Stimulated activated CD4-positive, alpha-beta T cell treated with anti-CD3 and anti-CD28 coated beads, Interleukin-2, amount 100 ng/mL, for 24 hours (primary cell): ENCODE data around the gene TMC4.
"Not testable (repeated sequence)": the region's sequence is repeated elsewhere in the genome, so short reads cannot be mapped to it uniquely, and the experiment has no call there.

Experiments used
- DNase-seq, 2 donors: peaks; one replicate each; pipeline ENCODE4 v3.0.0-alpha.2; 2020

Gene TMC4, protein sequence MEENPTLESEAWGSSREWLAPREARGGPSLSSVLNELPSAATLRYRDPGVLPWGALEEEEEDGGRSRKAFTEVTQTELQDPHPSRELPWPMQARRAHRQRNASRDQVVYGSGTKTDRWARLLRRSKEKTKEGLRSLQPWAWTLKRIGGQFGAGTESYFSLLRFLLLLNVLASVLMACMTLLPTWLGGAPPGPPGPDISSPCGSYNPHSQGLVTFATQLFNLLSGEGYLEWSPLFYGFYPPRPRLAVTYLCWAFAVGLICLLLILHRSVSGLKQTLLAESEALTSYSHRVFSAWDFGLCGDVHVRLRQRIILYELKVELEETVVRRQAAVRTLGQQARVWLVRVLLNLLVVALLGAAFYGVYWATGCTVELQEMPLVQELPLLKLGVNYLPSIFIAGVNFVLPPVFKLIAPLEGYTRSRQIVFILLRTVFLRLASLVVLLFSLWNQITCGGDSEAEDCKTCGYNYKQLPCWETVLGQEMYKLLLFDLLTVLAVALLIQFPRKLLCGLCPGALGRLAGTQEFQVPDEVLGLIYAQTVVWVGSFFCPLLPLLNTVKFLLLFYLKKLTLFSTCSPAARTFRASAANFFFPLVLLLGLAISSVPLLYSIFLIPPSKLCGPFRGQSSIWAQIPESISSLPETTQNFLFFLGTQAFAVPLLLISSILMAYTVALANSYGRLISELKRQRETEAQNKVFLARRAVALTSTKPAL

DNA sequence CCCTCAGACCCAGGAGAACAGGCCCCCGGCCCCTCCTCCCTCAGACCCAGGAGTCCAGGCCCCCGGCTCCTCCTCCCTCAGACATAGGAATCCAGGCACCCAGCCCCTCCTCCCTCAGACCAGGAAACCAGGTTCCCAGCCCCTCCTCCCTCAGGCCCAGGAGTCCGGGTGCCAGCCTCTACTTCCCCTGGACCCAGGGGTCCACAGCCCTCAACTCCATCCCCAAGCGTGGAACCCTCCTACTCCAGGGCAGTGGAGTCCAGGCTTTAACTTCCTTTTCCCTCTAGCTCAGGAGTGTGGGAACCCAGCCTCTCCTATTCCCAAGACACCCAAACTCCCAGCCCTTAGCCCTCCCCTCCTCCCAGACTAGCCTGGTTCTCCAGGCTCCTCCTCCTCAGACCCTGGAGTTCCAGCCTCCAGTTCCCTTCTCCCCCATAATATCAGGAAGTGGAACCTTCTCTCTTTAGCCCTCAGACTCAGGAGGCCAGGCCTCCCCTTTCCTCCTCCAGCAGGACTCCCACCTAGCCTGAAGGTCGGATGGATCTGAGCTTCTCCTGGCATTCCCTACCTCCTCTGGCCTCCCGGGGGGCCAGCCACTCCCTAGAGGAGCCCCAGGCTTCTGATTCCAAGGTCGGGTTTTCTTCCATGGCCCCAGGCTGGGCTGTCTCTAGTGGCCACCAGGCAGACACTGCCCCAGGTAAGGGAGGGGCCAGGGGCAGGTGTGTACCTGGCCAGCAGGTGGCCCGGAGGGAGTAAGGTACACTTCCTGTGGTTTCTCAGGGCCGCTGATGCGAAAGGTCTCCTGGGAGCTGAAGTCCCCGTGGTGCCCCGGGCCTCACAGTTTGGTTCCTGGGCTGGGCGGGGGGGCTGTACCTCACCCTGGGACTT, at the start of gene TMC4:
Gene TMC4 (minus strand): TSS at position 690 of the 888 bp plus-strand sequence. CDS start 43 bp downstream, at position 647.
- DNase-seq, result no peak

DNA sequence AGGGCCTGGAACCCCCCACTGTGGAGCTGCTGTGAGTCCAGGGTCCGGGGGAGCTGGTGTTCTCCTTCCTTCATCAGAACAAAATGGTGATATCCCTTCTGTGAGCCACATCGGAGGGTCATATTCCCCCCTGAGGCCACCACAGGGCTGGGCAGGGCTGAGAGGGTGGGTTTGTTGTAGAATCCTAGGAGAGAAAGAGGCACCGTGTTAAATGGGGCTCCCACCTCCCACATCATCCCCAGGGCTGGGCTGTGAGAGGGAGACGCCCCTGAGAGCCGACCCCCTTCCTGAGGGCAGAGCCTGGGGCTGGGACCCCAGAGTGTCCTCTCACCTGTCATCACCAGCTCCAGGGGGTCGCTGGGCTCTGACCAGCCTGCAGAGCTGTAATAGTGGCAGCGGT, 49.0 kb upstream of the TMC4 start:
- DNase-seq, result not testable (repeated sequence)

DNA sequence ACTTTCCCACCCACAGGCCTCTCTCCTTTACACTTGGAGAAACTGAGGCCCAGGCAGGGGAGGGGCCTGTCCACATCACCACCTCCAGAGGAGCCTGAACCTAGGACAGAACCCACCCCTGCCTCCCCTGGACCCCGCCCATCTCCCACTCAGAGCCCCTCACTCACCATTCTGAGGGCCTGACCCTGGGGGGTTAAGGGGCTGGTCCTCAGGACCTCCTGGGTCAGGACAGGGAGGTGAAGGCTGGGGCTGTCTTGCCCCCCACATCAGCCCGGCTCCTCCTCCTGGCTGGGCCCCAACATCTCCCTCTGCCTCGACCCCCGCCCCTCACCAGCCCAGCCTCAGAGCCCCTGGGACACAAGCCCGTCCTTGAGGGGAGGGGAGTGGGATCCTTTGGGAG, 46.7 kb upstream of the TMC4 start:
- not testable (repeated sequence) for DNase-seq

DNA sequence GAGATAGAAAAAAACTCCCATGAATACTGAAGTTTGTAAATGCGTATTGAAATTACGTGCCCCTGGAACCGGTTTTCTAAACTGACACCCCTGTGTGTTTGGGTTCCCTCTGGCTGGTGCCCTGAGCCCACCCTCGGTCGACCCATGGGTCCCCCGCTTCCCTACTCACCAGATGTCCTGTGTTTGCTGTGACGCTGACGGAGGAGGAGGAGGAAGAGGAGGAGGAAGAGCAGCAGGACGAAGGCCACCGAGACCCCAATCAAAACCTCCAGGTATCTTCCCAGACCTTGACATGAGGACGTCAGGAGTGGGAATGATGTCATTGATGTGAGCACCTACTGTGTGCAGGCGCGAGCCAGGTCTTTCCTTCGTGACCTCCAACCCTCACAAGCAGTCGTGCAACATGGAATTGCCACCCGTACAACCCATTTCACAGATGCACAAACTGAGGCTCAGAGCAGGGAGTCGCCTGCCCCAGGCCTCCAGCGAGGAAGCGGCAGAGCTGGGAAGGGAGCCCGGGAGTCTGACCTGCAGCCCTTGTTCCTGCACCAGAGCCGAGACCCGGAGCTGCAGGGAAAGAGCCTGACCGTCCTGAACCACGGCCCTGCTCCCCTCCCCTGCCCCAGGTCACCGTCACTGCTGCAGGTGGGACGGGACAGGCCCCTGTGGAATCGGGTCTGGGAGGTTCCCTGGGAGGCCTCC, 46.2 kb upstream of the TMC4 start:
- DNase-seq, result no peak

DNA sequence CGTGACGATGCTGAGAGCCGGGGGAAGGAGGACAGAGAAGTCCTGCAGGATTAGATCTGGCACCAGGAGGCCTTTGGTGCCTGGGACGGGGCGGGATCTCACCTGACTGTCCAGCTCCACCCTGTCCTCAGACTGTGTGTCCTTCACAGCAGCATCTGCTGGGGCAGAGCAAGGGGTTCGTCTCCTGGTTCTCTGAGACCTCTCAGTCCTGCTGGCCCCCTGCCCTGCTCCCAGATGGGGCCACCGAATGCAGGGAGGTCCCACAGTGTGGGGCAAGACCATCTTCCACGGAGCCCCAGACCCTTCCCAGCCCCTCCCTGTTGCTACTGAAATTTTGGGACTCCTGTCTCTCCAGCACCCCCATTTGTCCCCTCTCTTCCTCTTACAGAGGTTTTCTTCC, 45.3 kb upstream of the TMC4 start:
- no peak for DNase-seq

DNA sequence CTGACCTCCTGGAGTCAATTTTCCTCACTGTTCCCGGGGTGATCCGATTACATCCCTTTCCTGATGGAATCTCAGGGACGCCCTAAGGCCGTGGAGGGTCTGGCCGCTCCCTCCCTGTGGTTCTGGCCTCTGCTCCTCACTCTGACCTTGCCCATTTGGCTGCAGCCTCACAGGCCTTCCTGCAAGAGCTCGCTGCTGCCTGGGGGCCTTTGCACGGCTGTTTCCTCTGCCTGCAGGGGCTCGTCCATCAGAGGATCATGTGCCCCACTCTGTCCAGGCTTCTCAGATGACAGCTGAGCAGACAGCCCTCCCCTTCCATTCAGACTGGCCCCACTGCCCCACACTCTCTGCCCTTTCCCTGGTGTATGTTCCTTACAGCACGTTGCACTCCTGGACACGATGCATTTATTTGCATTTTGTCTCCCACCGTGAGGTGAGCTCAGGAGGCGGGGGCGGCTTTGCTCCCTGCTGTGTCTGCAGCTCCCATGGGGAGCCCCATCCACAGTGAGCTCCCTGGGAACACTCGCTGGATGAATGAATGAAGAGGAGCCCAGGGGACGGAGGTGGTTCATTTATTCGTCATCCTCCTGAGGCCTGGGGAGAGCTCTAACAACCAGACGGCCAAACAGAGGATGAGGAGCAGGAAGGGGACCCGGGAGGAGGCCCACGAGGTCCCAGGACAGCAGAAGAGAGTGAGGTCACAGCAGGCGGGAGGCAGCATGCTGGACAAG, 44.7 kb upstream of the TMC4 start:
- not testable (repeated sequence) for DNase-seq

DNA sequence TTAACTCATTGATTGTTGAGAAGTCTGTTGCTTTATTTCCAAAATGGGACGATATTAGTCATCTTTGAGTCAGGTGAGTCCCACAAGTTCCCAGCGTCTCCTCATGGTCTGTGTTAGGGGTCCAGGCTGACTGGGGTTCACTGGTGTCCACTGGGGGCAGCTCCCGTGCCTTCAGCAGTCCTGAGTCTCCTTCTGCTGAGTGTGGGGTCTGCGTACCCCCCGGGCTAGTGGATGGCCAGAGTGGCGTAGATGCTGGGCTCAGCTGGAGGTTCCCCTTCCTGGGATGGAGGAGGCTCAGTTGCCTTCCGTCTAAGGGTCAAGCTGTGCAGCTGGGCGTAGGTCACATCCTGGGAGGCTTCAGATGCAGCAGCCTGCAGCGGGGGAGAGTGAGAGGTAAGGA, 43.9 kb upstream of the TMC4 start:
- DNase-seq, result no peak

DNA sequence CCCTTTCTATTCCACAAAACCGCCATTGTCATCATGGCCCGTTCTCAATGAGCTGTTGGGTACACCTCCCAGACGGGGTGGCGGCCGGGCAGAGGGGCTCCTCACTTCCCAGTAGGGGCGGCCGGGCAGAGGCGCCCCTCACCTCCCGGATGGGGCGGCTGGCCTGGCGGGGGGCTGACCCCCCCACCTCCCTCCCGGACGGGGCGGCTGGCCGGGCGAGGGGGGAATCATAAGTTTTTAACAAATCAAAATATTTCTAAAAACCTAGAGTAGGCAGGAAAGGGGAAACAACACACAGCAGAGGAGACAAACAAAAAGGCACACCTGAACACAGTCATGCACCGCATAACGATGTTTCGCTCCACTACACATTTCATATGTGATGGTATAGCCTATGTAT, 41.8 kb upstream of the TMC4 start:
- not testable (repeated sequence) for DNase-seq

DNA sequence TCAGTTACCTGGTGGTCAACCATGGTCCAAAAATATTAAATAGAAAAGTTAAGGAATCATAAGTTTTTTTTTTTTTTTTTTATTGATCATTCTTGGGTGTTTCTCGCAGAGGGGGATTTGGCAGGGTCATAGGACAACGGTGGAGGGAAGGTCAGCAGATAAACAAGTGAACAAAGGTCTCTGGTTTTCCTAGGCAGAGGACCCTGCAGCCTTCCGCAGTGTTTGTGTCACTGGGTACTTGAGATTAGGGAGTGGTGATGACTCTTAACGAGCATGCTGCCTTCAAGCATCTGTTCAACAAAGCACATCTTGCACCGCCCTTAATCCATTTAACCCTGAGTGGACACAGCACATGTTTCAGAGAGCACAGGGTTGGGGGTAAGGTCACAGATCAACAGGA, 41.3 kb upstream of the TMC4 start:
- not testable (repeated sequence) for DNase-seq

DNA sequence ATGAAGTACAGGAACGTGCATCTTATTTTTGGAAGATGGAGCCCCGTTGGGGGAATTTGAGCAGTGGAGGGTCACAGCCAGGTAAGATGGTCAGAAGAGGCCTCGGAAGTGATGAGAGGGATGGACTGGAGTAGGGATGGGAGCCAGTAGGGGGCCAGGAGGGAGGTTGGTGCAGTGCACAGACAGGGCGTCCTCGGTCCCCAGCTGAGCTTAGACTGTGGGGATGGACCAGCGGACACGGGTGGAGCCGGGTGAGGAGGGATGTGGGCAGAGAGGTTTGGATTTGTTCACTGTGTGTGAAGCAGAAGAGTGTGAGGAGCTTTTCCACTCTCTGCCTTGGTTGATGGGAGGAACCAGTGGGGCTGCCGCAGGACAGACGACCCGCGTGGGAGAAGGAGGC, 38.3 kb upstream of the TMC4 start:
- DNase-seq, result no peak

DNA sequence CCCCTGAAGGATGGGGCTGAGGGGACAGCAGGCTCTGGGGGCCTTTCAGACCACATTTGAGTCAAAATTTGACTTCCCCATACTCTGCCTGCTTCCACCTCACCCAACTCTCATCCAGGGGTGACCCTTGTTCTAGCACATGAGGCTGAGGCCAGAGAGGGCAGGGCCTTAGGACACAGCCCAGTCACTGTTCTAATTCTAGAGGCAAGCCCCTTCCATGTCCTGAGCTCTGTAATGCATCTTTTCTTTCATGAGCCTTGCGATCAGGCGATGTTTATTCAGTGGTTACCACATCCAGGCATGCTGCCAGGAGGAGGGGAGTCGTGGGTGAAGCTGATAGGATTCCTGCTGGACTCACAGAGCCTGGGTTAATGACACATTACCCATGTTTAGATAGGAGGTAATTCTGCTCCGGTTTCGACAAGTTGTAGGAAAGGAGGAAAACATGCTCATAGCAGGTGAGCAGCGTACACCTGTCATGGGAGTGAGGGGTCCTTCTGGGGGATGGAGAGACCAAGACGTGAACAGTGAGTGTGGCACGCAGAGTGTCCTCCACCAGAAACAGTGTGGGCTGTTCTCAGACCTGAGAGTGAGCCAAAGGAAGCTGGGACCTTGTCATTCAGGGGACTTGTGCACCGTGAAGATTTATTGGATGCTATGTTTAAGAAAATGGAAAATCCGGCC, 37.0 kb upstream of the TMC4 start:
- peak in 1 of 2 donors; percentile 51 for DNase-seq

DNA sequence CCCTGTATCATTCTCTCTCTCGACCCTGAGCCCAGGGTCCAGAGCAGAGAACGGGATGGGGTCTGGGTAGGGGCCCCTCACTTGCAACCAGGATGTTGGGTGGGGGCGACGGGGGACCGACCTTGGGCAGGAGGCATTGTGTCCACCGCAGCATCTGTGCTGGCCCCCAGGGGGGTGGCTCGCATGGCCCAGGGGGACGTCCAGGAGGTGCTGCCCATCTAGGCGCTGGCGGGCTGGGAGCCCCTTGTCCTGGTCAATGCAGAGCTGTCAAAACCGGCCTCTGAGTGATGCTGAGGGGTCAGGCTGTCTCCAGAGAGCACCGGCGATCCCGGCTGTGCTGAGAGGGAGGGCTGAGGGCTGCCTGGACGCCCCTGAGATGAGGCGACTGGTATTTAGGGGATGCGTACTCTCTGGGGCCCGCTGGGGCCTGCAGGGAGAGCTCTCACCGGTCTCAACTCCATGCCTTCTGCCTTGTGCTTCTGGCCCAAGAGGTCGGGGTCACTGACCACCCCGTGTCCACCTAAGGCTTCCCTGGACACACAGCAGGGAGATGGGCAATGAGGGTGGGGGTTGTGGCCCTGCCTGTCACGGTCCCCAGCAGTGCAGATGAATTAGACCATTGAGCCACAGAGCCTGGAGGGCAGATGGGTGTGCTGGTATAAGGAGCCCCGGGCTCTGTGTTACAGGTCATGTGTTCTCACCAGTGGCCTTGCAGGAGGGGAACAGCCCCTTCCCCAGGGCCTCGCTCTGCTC, 36.3 kb upstream of the TMC4 start:
- DNase-seq, result peak; percentile 40 to 47

DNA sequence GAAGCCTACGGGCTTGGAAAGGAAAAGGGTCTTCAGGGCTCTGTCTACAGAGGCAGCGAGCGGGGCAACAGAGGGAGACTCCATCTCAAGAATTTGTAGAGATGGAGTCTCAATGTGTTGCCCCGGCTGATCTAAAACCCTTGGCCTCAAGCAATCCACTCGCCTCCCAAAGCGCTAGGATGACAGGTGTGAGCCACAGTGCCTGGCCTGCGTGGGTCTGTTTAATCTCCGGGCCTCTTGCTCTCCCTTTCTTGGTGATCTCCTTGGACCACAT, 35.8 kb upstream of the TMC4 start:
- DNase-seq, result peak in 1 of 2 donors; percentile 44

DNA sequence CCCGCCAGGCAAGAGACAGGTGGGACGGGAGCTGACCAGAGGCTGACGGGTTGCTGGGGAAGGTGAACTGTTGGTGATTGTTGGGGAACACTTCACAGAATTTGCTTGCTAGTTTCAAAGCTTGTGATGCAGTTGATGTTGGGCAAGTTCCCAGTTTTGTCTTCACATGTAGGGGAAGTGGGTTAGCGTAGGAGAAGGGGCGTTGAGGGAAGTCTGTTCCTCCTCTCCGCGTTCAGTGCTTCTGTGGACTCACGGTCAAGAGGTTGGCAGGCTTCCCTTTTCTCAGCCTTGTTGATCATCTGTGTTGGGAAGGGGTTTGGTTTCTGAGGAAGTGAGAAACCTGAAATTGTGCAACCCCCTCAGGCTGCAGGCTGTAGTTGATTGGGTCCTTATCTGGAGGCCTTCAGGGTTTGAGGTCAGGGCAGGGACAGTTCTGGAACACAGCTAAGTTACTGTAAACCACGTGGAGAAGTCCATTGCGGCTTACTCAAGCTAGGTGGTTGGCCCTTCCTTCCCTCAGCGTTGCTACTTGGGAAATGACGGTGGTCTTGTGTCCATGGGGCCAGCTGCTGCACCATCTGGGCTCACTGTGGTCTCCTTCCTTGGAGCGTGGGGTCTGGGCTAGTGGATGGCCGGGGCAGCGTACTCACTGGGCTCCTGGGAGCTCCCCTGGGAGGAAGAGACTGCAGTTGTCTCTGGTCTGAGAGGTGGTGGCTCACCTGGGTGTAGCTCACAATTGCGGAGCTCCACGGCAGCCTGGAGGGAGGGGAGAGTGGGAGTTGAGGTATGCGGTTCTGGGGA, 35.2 kb upstream of the TMC4 start:
- peak; percentile 58 to 66 for DNase-seq

DNA sequence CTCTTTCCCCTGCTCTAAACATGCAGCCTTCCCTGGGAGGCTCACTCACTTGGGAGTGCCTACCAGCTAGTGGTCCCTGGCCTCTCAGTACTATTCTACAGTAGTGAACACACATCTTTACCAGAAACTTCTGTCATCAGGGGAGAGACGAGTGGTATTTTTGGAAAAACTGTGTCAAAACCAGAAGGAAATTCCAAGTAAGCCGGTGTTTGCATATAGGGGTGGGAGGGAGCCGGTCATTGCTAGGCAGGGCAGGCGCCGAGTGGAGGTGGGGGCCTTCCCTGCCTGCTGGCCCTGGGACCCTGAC, 34.7 kb upstream of the TMC4 start:
- peak in 1 of 2 donors; percentile 33 for DNase-seq

DNA sequence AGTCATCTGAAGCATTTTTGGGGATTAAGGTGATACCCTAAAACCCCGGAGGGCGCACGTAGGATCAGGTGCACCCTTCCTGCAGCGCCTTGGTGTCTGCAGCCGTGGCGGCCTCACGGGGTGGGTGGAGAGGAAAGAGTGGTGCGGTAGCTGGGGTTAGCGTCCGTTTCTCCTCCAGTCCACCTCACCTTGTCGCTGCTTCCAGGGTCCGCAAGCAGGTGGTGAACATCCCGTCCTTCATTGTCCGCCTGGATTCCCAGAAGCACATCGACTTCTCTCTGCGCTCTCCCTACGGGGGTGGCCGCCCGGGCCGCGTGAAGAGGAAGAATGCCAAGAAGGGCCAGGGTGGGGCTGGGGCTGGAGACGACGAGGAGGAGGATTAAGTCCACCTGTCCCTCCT, 34.2 kb upstream of the TMC4 start:
- not testable (repeated sequence) for DNase-seq

DNA sequence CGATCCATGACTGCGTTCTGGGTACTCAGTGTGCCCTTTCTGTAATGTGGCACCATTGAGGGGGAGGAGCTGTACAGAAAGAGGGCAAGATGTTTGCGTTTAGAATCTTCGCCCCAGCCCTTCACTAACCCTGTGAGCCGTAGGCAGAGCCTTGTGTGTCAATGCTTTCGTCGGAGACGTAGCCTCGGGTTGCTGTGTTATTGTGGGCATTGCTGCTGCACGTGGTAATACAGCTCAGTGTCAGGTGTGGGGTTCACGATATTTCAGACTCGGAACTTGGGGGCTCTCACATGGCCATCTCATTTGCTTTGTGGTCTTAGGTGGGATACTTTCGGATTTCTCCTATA, 33.8 kb upstream of the TMC4 start:
- DNase-seq, result no peak

DNA sequence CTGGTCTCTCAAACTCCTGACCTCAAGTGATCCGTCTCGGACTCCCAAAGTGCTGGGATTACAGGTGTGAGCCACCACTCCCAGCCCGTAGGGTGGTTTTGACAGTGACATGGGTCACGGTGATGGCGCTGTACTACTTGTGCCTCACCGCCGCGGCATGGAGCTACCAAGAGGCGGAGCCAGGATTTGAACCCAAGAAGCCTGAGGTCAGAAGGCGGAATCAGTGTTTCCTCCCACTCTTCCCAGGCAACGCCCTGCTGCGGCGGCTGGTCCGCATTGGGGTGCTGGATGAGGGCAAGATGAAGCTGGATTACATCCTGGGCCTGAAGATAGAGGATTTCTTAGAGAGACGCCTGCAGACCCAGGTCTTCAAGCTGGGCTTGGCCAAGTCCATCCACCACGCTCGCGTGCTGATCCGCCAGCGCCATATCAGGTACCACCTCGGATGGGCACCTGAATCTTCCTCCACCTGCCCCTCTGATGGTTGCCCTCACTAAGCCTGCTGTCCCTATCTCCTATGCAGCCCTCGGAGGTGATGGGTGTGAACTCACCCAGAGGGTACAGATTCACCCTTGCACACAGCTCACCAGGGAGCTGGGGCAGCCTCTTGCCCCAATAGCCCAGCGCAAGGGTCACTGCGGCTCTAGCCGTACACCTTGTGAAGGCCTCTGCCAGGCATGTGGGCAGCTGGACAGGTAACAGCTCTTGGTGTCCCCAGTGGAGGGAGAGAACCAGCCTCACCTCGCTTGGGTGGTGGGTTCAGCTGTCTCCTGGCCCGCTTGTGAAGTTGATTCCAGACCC, 33.3 kb upstream of the TMC4 start:
- no peak for DNase-seq

DNA sequence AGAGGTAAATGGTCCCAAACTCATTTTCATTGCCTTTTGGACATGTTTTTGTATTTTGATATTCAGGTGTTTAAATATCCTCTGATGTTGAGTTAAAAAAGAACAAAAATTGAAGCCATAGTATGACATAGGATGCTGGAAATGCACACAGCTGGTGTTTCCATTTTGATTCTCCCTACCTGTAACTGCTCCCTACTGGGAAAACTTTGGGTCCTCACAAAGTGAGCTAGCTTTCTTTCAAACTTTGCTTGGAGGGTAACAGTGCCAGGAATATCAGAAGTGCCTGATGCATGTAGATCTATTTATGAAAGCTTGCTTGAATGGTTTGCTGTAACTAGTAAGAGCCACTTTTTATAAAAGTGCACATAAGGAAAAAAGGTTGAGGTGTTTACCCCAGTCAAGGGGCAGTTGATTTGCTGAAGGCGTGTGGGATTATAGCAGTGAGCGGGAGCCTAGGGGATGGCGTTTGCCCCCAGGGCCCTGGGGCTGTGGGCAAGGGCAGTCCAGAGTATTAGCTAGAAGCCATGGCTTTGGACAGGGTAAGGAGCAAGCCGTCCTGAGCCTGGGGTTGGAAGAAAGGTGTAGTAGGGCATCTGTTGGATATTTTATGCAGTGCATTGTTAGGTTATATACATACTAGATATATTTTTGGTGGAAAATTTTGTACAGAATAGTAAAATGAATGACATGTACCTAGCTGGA, 32.0 kb upstream of the TMC4 start:
- DNase-seq, result no peak
